GM12873 (cell line): Measurements from ENCODE around the gene PGRMC2.

ENCODE experiments used
- CTCF ChIP-seq: IDR thresholded peaks from 2 replicates; pipeline ENCODE4 v1.5.1; 2012; ENCODE audit warnings: low read depth, mild to moderate bottlenecking, moderate library complexity, low read length, control low read depth; ENCODE audit not compliant: insufficient read depth; ENCODE audit errors: missing control alignments

PGRMC2 gene

DNA sequence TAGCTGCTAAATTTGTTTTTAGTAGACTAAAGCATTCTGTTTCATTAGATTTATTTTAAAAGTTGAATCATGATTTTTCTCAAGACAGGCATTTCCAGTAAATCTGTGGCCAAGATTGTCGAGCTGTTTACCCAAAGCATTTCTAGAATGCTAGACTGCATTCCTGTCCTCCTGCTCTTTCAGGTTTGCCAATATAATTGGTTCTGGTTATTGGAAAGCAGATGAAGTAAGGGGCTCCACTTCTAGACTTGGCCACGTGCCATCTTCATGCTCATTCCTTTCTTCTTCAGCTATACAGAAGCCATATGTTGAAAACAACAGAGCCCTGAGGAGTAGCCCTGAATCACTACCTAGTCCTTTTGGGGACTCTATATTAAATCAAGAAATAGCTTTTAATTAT is 62.5 kb downstream of the PGRMC2 start:
- no peak for TF ChIP-seq CTCF

GRCh38 chr4:128221586-128221985 is 66.0 kb downstream of the PGRMC2 start:
- no peak for TF ChIP-seq CTCF

DNA sequence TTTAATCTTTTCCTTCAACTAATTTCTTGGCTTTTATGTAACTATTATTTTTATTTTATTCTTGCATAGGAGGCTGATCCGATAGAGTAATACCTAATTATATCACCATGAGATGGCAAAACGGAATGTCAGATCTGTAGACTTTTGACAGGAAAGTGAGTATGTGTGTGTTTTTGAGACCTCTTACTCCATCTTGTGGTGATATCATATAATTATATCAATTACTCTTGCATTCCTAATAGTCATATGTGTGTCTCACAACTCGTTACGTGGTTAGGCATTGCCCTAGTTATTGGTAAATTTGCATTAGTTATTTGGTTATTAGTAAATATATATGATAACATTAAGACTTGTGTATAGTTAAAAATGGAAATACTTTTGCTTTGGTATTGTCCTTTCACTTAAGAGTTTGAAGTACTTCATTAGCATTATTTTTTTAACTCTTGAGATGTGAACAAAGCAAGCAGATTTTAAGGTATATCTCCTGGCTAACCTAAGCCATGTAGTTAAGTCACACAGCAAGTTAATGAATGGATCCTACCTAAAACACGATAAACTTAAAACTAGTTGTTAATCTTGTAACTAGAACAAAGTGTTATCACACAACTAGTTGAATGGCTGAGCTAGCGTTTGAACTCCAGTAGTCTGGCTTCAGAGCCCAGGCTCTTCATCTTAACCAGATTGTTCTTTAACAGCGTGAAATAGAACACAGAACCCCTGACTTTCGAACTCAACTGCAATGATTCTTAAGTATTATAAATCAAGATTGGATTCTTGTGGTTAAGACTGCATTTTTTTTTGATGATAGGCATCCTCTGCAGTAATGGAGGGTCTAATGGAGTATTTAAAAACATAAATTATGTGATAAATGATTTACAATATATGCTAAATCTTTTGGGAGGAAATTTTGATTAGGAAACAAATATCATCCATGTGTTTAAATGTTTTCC is 67.1 kb downstream of the PGRMC2 start:
- peak; percentile 39 for TF ChIP-seq CTCF
